ENCODE measurements around the gene PHYH.
"Not testable (repeated sequence)": the region's sequence is repeated elsewhere in the genome, so short reads cannot be mapped to it uniquely, and the experiment has no call there.

PHYH gene

DNA sequence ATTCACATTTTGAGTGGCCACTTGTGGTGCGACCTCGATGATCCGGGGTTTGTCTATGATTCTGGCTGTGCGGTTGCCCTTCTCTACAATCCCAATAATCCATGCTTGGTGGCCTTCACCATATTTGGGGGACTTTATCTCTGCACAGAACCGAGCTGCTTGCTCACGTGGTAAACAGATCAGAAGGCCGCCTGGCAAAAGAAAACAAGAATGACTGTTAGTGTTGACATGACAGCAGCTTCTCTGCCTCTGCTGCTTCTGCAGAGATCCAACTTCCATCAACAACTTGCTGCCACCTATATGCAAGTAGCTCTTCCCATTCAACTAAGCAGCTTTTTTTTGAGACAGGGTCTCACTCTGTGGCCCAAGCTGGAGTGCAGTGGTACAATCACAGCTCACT is 19.3 kb upstream of the PHYH start:
- no peak for DNase-seq

DNA sequence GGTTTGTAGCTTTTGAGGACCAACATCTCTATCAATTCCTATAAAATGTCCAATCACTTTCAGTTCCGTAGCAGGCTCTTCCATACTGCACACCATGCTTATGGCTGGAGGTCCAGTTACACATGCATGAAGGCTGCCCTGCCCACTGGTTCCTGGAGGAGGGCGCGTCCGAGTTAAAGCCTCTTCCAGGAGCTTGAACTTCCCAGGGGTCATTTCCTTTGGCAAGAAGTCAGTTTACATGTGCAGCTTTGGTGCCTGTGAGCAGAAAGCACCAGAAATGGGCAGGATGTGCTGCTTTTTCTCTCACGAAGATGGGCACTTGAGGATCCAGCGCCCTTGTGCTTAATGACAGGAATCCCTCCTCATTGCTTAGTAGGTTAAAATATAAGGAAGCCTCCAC is 17.6 kb upstream of the PHYH start:
- no peak for DNase-seq

DNA sequence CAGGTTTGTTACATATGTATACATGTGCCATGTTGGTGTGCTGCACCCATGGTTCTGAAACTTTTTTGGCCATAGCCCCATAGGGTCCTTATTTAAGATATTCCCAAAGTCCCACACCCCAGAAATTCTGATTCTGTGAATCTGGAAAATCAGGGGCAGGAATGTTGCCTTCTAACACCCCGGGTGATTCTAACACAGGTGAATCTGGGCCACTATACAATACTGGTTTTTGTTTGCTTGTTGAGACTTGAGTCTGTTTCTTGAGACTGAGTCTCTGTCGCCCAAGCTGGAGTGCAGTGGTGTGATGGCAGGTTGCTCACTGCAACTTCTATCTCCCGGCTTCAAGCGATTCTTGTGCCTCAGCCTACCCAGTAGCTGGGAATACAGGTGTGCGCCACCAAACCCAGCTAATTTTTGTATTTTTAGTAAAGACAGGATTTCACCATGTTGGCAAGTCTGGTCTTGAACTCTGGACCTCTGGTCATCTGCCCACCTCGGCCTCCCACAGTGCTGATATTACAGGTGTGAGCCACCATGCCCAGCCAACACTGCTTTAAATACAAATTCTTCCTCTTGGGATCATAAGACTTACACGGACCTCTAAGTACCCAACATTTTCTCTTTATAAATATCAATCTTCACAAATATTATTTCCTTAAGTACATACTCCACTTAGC is 16.9 kb upstream of the PHYH start:
- no peak for DNase-seq

DNA sequence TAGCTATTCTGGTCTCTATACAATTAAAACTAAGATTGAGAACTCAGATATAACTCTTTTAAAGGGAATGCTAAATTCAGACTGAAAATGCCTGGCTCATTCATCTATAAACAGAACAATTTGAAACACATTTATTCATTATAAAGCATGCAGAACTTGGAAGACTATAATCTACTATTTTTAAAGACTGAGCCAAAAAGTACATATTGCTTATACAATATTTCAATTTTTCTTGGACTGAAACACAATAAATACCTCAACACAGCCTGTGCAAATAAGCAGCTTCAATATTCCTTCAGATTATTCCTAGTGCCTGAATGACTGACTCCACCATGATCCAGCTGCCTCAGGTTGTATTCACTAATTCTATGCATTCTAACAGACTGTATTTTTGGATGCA is 15.5 kb upstream of the PHYH start:
- no peak for DNase-seq

DNA sequence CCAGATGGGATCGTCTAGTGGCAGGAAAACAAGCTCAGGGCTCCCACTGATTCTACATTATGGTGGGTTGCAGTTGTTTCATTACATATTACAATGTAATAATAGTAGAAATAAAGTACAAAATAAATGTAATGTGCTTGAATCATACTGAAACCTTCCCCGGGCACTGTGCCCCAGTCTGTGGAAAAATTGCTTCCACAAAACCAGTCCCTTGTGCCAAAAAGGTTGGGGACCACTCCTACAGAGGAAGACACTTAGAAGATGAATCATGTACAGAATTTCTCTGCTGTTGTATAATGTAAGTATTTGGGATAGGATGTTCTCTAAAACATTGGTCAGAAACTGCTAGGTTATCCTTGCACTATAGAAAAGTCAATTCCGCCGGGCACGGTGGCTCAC is 11.3 kb upstream of the PHYH start:
- DNase-seq, result no peak

DNA sequence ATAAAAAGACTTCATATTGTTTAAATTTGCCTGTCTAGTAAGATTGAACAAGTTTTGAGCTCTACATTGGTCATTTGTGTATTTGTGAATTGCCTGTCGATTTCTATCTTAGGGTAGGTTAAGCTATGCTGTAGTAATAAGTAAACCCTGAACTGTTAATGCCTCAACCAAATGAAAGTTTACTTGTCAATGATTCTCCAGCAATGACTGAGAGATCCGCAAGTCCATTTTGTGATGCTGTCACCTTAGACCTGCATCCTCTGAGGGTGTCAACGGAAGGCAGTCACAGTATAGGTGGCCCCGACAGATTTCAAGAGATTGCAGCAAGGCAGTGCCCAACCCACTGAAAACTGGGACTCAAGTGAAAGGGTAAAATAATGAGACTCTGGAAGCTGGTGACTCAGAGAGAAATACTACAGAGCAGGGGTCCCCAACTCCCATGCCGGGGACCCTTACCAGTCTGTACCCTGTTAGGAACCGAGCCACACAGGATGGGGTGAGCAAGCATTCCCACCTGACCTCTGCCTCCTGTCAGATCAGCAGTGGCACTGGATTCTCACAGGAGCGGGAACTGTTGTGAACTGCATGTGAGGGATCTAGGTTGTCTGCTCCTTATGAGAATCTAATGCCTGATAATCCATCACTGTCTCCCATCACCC is 10.8 kb upstream of the PHYH start:
- no peak for DNase-seq

DNA sequence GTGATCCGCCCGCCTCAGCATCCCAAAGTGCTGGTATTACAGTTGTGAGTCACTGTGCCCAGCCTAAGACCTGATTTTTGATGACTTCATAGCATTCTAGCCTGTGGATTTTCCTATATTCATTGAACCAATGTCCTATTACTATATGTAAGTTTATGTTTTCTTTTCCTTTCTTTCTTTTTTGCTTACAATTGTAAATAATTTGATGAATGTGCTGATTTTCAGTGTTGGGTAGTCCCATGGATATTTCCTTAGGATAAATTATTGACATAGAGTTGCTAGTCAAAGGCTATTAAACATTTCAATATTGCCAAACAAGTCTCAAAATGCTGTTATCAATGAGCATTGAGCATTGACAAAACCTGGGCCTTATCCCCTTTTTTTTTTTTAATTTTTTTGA is 9.9 kb upstream of the PHYH start:
- DNase-seq, result no peak

DNA sequence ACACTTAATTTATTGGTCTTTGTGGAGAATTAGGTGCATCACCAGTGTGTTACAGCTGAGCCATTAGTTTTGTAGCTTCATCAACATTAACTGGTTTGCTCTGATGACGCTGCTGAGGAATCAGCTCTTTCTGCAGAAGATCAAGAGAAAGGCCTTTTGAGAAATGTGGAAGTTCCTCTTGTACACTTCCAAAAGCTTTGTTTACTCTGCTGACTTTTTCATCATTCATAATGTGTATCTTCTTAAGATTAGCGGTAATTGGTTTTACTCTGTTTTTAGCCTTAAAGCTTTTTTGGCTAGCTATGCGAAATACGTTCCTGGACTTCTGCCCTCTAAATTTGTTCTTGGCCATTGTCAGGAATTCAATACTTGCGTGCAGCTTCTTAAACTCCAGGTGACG is 8.2 kb upstream of the PHYH start:
- DNase-seq, result no peak

DNA sequence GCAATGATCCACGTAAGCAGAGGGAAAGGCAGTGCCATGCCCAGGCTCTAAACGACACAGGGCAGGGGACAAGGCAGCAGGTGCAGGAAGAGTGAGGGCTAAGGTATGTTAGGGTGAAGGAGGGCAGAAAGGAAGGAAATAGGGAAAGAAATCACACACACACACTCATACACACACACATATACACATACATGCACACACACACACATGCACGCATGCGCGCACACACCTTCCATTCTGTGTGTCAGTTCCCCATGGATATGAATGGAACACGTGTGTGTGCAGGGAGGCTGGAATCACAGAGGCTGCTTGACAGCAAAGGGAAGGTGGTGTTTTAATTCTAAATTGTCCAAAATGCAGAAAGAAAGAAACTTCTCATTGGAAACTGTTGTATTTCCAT is 6.2 kb upstream of the PHYH start:
- no peak for DNase-seq

DNA sequence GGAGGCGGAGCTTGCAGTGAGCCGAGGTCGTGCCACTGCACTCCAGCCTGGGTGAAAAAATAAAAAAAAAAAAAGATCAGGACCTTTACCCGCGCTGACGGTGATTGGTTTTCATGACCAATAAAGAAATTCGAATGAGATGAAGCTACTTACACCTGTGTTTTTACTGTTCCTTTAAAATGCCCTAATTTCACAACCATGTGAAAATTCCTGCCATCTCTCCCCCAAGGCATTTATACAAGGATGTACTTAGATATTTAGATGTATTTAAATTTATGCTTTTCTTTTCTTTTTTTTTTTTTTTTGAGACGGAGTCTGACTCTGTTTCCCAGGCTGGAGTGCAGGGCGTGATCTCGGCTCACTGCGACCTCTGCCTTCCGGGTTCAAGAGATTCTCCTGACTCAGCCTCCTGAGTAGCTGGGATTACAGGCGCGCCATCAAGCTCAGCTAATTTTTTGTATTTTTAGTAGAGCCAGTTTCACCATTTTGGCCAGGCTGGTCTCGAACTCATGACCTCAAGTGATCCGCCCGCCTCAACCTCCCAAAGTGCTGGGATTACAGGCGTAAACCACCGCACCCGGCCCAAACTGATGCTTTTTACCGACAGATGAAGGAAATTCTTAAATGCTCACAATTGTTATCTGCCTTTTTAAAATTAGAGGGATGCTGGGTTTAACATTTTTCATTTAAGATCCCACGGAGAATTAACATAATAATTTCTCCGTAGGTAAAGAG is 3.1 kb upstream of the PHYH start:
- DNase-seq, result no peak

DNA sequence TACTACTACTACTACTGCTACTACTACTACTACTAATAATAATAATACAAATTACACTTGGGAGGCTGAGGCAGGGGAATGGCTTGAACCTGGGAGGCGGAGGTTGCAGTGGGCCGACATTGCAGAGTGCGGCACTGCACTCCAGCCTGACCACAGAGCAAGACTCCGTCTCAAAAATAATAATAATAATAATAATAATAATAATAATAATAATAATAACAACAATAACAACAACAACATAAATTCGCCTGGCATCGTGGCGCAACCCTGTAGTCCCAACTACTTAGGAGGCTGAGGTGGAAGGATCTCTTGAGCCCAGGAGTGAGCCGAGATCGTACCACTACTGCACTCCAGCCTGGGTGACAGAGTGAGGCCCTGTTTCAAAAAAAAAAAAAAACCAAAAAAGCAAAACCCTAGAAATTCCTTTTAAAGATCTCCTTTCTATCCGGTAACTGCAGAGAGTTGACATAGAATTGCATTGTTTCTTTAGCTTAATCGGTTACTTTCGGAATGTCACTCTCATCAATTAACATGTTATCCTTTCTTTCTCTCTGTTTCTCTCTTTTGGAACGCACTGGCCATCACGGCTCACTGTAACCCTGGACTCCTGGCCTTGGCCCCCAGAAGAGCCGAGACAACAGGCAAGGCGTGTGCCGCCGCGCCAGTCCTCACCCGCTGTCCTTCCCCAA is 972 bp downstream of the PHYH start:
- no peak for DNase-seq

DNA sequence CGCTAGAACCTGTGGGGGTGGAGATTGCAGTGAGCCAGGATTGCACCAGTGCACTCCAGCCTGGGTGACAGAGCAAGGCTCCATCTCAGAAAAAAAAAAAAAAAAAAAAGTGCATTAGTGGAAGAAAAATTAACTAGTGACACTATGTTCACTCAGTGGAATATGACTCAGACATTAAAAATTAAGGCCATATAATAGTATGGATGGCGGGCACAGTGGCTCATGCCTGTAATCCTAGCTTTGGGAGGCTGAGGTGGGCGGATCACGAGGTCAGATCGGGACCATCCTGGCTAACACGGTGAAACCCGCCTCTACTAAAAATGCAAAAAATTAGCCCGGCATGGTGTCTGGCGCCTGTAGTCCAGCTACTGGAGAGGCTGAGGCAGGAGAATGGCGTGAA is 3.4 kb downstream of the PHYH start:
- no peak for DNase-seq

DNA sequence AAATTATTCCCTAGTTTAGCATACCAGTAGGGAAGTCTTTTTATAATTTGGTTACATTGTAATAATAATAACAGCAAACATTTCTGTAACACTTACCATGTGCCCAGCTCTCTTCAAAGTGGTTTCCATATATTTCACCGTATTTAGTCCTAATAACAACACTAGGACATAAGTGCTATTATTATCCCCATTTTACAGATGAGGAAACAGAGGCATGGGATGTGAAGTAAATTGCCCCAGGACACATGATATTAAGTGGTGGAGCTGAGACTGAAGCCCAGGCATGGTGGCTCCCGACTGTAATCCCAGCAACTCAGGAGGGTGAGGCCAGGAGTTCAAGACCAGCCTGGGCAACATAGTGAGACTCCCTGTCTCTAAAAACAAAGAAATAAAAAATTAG is 5.1 kb downstream of the PHYH start:
- DNase-seq, result no peak

DNA sequence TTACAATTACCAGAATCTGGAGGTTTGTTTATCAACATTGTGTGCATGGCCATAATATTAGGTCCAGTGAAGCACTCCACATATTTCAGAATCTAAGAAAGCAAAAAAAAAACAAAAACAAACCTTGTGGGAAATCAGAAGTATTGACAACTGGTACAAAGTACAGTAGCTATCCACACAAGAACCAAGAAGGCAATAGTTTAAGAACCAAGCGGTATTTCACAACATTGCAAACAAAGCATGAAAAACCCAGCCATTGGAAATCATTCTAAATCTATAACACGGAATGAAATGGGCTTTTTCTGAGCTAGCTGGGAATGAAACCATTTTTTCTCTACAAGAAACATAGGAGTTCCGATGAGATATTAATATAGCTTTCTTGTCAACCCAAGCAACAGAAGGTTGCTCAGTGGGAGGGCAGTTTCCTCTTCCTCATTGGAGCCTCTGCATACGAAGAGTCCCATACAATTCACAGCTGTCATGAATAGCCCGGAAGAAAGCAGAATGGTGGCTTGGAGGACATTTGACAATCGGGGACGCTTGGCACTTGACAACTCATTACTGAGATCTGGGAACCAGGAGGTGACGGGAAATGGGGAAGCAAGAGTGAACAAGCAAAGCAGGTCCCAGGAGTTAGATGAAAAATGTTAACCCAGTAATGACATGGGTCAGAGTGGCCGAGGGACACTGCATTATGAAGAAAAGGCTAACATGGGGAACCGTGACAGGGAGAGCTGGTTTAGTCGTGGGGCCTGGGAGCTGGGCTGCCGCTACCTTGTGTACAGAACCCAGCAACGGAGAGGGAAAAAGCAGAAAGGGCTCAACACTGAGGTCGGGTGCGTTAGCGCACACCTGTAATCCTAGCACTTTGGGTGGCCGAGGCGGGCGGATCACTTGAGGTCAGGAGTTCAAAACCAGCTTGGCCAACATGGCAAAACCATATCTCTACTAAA is 7.8 kb downstream of the PHYH start:
- no peak for DNase-seq

DNA sequence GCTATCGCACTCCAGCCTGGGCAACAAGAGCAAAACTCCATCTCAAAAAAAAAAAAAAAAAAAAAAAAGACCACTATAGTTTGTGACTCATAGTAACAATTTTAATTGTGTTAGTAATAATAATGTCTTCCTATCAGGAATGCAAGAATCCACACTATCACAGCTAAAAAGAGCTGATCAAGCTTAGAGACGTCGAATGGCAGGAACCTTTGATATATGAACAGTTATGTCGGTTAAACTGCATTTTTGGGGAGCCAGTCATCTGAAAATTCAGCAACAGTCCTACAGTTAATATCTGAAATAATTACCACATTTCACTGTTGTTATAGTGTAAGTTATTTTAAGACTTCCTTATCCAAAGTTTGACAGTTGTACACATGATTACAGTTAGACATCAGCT is 8.8 kb downstream of the PHYH start:
- DNase-seq, result no peak

DNA sequence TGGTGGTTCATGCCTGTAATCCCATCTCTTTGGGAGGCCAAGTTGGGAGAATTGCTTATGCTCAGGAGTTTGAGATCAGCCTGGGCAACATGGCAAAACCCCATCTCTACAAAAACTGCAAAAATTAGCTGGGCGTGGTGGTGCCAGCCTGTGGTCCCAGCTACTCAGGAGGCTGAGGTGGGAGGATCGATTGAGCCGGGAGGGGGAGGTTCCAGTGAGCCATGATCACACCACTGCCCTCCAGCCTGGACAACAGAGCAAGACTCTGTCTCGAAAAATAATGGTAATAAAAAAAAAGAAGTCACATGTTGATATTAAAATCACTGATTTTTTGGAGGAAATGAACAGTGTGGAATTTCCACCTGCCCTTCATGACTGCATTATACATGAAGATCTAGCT is 15.8 kb downstream of the PHYH start:
- no peak for DNase-seq

DNA sequence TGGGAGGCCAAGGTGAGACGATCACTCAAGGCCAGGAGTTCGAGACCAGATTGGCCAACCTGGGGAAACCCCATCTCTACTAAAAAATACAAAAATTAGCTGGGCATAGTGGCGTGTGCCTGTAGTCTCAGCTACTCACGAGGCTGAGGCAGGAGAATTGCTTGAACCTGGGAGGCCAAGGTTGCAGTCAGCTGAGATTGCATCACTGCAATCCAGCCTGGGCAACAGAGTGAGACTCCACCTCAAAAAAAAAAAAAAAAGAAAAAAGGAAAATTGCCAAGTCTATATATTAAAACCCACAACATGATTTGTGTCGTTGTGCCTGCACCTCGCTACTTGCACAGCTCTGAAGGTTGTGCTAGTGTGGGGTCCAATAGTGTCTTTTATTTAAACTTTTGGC is 17.5 kb downstream of the PHYH start:
- DNase-seq, result not testable (repeated sequence)

DNA sequence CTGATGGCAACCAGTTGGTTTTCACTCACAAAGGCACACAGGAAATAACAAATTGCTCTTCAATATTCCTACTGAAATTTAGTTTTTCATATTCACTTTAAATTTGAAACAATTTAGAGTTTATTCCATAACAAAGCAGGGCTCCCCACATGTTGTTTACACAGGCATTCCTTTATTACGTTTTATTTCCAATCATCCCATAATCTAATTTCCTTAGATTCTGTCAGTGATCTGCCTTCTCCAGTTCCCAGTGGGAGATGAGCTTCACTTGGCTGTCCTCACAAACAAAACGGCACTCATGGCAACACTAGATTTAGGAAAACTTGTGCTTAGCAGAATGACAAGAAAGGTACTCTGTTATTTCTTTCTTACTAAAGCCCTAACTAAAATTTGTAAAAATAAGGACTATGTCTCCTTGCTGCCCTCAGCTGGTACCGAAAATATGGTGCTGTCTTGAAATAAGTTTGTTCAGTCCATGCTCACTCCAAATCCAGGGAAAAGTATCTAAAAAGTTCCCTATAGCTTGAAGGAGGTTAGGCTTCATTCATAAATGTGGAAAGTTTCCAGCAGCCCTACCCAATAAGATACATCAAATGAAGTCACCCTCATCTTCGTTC is 23.0 kb downstream of the PHYH start:
- no peak for DNase-seq

DNA sequence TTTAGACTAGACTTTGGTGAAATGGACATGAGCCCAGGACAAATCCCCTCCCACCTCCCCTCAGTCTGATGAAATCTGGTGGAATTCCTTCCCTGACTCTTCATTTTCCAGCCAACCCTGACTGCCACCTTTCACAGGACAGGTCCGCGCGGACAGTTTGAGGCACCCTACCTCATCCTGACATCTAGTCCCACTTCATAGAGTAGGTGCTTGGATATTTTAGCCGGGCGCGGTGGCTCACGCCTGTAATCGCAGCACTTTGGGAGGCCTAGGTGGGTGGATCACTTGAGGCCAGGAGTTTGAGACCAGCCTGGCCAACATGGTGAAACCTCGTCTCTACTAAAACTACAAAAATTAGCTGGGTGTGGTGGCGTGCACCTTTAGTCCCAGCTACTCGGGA is 23.7 kb downstream of the PHYH start:
- not testable (repeated sequence) for DNase-seq

DNA sequence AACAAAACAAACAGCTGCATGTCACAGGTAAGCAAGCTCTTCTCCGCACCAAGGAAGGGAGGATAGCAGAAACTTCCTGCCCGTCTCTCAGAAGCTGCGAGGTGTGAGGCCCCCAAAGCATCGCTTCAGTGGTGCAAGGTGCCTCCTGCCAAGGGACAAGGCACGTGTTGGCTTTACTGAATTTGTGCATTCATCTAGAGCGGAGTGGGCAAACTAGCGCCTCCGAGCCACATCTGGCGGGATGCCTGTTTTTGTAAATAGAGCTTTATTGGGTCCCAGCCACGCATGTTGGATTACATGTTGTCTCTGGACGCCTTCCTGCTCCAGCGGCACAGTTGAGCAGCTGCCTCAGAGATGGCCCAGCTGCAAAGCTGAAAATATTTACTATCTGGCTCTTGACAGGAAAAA is 27.7 kb downstream of the PHYH start:
- DNase-seq, result no peak

DNA sequence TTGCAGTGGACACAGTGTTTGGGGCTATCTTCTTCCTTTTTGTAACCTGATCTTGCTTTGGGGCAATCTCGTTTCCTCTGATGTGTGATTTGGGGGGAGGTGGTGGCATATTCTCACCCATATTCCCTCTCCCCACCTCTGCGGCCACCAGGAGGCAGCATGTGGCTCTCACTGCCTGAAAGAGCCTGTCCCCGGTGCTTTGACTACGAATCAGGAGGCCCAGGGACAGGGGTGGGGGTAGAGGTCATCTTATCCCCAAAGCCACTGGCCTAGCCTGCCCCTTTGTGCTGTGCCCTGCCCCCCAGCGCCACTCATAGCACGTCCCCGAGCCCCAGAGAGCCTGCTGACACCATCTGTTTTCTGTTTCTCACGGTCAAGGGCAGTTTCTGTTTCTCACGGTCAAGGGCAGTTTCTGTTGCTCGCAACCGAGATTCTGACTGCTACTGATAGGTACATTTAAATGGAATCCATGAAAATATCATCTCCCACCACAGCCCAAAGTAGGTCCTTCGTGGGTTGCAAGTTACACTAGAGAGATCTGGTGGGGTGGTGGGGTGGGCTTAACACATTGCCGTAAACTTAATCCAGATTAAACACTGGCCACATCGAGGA is 28.2 kb downstream of the PHYH start:
- DNase-seq, result no peak
